ENCODE measurements around the gene MAG. TPM values are rescaled to one million over a fixed set of nuclear protein-coding genes. Genes with fewer than 3 reads are reported as not detected.
"Not testable (repeated sequence)": the region's sequence is repeated elsewhere in the genome, so short reads cannot be mapped to it uniquely, and the experiment has no call there.

MAG gene
- total RNA-seq, 1 donor from 2014 or later = 1.6 TPM

DNA sequence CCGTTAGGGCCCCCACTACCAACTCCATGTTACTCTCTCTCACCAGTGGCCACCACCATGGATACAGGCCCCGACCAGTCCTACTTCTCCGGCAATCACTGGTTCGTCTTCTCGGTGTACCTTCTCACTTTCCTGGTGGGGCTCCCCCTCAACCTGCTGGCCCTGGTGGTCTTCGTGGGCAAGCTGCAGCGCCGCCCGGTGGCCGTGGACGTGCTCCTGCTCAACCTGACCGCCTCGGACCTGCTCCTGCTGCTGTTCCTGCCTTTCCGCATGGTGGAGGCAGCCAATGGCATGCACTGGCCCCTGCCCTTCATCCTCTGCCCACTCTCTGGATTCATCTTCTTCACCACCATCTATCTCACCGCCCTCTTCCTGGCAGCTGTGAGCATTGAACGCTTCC lies 66.9 kb downstream of the MAG start:
- H3K27me3 ChIP-seq (ENCODE audit: control insufficient read depth in 3 of 3, insufficient read depth in 3 of 3, low read length in 3 of 3); H3K9ac ChIP-seq (ENCODE audit: low read depth in 1 of 3, low read length in 3 of 3); H3K4me1 ChIP-seq (ENCODE audit: control insufficient read depth in 3 of 3, insufficient read depth in 3 of 3, low read length in 3 of 3); H3K9me3 ChIP-seq (ENCODE audit: control insufficient read depth in 3 of 3, low read length in 3 of 3); H3K4me3 ChIP-seq (ENCODE audit: low read length in 3 of 3); H3K27ac ChIP-seq (ENCODE audit: low read depth, low read length); H3K36me3 ChIP-seq (ENCODE audit: control insufficient read depth in 3 of 3, insufficient read depth in 3 of 3, low read length in 3 of 3): not testable (repeated sequence)

DNA sequence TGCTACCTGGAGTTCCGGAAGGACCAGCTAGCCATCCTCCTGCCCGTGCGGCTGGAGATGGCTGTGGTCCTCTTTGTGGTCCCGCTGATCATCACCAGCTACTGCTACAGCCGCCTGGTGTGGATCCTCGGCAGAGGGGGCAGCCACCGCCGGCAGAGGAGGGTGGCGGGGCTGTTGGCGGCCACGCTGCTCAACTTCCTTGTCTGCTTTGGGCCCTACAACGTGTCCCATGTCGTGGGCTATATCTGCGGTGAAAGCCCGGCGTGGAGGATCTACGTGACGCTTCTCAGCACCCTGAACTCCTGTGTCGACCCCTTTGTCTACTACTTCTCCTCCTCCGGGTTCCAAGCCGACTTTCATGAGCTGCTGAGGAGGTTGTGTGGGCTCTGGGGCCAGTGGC lies 67.4 kb downstream of the MAG start:
- H3K27me3 ChIP-seq (ENCODE audit: control insufficient read depth in 3 of 3, insufficient read depth in 3 of 3, low read length in 3 of 3); H3K36me3 ChIP-seq (ENCODE audit: control insufficient read depth in 3 of 3, insufficient read depth in 3 of 3, low read length in 3 of 3); H3K4me1 ChIP-seq (ENCODE audit: control insufficient read depth in 3 of 3, insufficient read depth in 3 of 3, low read length in 3 of 3); H3K9me3 ChIP-seq (ENCODE audit: control insufficient read depth in 3 of 3, low read length in 3 of 3); H3K9ac ChIP-seq (ENCODE audit: low read depth in 1 of 3, low read length in 3 of 3); H3K4me3 ChIP-seq (ENCODE audit: low read length in 3 of 3); H3K27ac ChIP-seq (ENCODE audit: low read depth, low read length): not testable (repeated sequence)

DNA sequence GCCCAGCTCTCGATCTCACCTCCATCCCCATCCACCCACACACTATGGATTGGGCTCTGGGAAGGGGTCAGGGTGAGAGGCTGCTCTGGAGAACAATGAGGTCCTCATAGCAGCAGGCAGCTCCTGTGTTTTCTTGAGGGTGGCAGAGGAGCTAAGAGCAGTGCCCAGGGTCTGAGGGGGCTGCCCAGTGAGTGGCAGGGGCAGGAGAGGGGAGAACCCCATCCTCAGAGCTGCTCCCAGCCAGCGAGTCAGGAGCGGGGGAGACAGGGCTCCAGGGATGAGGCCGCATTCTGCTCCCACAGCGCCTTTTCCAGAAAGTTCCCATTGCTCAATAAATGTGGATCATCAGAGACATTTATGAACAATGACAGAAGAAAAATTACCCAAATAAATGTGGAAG lies 68.1 kb downstream of the MAG start:
- H3K4me1 ChIP-seq (ENCODE audit: control insufficient read depth in 3 of 3, insufficient read depth in 3 of 3, low read length in 3 of 3); H3K9me3 ChIP-seq (ENCODE audit: control insufficient read depth in 3 of 3, low read length in 3 of 3); H3K4me3 ChIP-seq (ENCODE audit: low read length in 3 of 3); H3K27ac ChIP-seq (ENCODE audit: low read depth, low read length); H3K27me3 ChIP-seq (ENCODE audit: control insufficient read depth in 3 of 3, insufficient read depth in 3 of 3, low read length in 3 of 3); H3K36me3 ChIP-seq (ENCODE audit: control insufficient read depth in 3 of 3, insufficient read depth in 3 of 3, low read length in 3 of 3); H3K9ac ChIP-seq (ENCODE audit: low read depth in 1 of 3, low read length in 3 of 3): not testable (repeated sequence)

DNA sequence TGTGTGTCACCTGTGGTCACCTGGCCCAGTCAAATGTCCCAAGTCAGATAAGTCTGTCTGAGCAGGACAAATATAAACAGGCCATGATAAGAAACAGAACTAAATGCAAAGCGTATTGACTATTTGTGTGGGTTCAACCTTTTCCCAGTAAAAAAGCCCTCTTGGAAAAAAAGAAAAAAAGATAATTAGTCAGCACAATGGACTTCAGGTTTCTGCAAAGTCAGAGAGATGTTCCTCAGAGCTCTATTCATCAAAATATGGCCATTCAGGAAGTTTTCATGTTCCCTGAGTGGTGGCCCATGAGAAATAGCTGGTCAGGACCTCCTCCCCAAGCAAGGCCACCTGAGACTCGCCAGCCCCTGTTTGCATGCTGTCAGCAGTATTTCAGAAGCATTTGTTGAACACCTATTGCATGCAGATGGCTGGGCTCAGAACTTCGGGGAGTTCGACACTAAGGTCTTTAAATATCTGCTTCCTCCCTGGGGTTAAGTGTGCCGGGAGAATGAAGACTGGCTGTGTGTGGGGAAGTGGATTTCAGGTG lies 69.0 kb downstream of the MAG start:
- Histone ChIP-seq H3K9ac (ENCODE audit: low read depth in 1 of 3, low read length in 3 of 3) (no peak overlapping the region), H3K9me3 (ENCODE audit: control insufficient read depth in 3 of 3, low read length in 3 of 3) (no peaks in the 10 kb centered on the region), H3K36me3 (ENCODE audit: control insufficient read depth in 3 of 3, insufficient read depth in 3 of 3, low read length in 3 of 3) (no peaks in the 10 kb centered on the region), H3K27ac (ENCODE audit: low read depth, low read length) (no peak overlapping the region), H3K4me1 (ENCODE audit: control insufficient read depth in 3 of 3, insufficient read depth in 3 of 3, low read length in 3 of 3) (peaks cover 0 to 3% (median 2%) of the 10 kb centered on the region in 3 donors), H3K27me3 (ENCODE audit: control insufficient read depth in 3 of 3, insufficient read depth in 3 of 3, low read length in 3 of 3) (peaks cover 0 to 6% (median 3%) of the 10 kb centered on the region in 3 donors), H3K4me3 (ENCODE audit: low read length in 3 of 3) (no peak overlapping the region)

DNA sequence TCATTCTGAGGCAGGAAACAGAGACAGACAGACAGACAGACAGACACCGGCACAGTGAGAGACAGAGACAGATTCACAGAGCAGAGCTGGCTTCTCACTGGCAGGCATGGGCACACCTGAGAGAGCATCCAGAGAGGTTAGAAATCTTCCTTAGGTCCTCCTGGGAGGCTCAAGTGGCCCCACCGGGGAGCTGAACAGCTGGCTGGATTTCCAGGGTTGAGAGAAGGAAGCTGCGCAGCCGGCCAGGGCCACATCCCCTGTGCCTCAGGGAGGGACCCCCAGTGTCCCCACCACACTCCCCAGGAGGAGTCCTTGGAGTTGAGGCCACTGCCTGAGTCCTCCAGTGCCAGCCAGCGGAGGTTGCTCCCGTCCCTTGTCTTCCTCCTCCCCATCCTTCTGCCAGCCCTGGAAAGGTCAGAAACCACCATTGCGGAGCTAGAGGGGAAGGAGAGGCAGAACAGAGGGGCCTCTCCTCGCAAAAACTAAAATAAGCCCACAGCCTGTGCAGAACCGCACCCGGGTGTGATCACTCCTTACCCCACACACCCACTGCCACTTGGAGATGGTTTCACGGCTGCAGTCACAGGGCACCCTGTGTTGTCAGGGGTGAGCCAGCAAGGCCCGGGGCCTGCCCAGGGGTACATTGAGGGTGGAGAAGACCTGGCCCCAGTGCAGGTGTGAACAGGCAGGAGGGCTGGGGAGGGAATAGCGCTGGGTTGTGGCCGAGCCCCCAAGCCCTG lies 70.5 kb downstream of the MAG start:
- Histone ChIP-seq H3K27me3 (ENCODE audit: control insufficient read depth in 3 of 3, insufficient read depth in 3 of 3, low read length in 3 of 3) (peaks cover 0 to 4% (median 3%) of the 10 kb centered on the region in 3 donors), H3K4me1 (ENCODE audit: control insufficient read depth in 3 of 3, insufficient read depth in 3 of 3, low read length in 3 of 3) (peaks cover 0 to 3% (median 2%) of the 10 kb centered on the region in 3 donors), H3K4me3 (ENCODE audit: low read length in 3 of 3) (no peak overlapping the region), H3K9ac (ENCODE audit: low read depth in 1 of 3, low read length in 3 of 3) (no peak overlapping the region), H3K36me3 (ENCODE audit: control insufficient read depth in 3 of 3, insufficient read depth in 3 of 3, low read length in 3 of 3) (no peaks in the 10 kb centered on the region), H3K27ac (ENCODE audit: low read depth, low read length) (no peak overlapping the region), H3K9me3 (ENCODE audit: control insufficient read depth in 3 of 3, low read length in 3 of 3) (no peaks in the 10 kb centered on the region)

DNA sequence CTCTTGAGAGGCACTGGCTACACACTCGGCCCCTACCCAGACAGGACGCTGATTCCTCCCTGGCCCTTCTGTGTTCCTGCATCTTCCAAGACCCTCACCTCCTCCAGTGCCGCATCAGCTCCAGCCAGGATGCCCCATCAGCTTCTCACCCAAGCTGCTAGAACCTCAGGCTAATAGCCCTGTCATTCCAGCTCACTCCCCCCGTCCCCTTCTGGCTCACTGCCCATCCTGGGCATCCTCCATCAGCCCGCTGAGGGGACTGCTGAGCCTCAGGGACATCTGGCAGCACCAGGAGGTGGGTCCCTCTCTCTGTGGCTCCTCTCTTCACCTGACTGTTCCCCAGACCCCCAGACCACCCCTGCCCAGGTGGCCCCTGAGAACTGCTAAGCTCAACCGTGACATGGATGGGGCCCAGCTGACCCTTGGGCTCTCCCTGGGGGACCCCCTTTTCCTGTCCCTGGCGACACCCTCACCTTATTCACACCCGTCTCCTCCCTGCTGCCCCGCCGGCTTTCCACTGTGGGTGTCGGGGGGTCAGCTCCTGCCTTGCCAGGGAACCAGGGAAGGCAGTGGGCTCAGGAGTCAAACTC lies 71.1 kb downstream of the MAG start:
- no peak overlapping the region for H3K27ac ChIP-seq (ENCODE audit: low read depth, low read length)
- H3K4me1 ChIP-seq (ENCODE audit: control insufficient read depth in 3 of 3, insufficient read depth in 3 of 3, low read length in 3 of 3) = no peaks in the 10 kb centered on the region
- H3K4me3 ChIP-seq (ENCODE audit: low read length in 3 of 3) = no peak overlapping the region
- no peaks in the 10 kb centered on the region for H3K36me3 ChIP-seq (ENCODE audit: control insufficient read depth in 3 of 3, insufficient read depth in 3 of 3, low read length in 3 of 3)
- no peak overlapping the region for H3K9ac ChIP-seq (ENCODE audit: low read depth in 1 of 3, low read length in 3 of 3)
- H3K9me3 ChIP-seq (ENCODE audit: control insufficient read depth in 3 of 3, low read length in 3 of 3) = no peaks in the 10 kb centered on the region
- peaks cover 0 to 3% (median 2%) of the 10 kb centered on the region in 3 donors for H3K27me3 ChIP-seq (ENCODE audit: control insufficient read depth in 3 of 3, insufficient read depth in 3 of 3, low read length in 3 of 3)

Other genes with a start within 250 kb of the MAG start
- gene FXYD3, start 176.3 kb upstream of the MAG start, total RNA-seq = not detected
- gene LGI4, start 157.1 kb upstream of the MAG start, total RNA-seq = 5.2 TPM
- gene FXYD1, start 153.3 kb upstream of the MAG start, total RNA-seq = 45.4 TPM
- 0.52 TPM for gene FXYD7, start 148.9 kb upstream of the MAG start, total RNA-seq
- gene FXYD5, start 137.4 kb upstream of the MAG start, total RNA-seq = 7.3 TPM
- gene FAM187B, start 63.4 kb upstream of the MAG start, total RNA-seq = not detected
- gene LSR, start 43.2 kb upstream of the MAG start, total RNA-seq = 0.52 TPM
- 24.5 TPM for gene USF2, start 23.2 kb upstream of the MAG start, total RNA-seq
- not detected for gene HAMP, start 9.6 kb upstream of the MAG start, total RNA-seq
- gene CD22, start 37.0 kb downstream of the MAG start, total RNA-seq = 4.7 TPM
- gene FFAR1, start 55.7 kb downstream of the MAG start, total RNA-seq = not detected
- gene FFAR3, start 66.3 kb downstream of the MAG start, total RNA-seq = not detected
- gene GPR42, start 78.9 kb downstream of the MAG start, total RNA-seq = not detected
- 1.0 TPM for gene FFAR2, start 156.1 kb downstream of the MAG start, total RNA-seq
- not detected for gene KRTDAP, start 198.3 kb downstream of the MAG start, total RNA-seq
- gene DMKN, start 221.5 kb downstream of the MAG start, total RNA-seq = not detected
- gene SBSN, start 236.2 kb downstream of the MAG start, total RNA-seq = not detected
- not detected for gene GAPDHS, start 241.3 kb downstream of the MAG start, total RNA-seq